GM21529 (cell line): ENCODE results near the gene PCDH9.
A peak's percentile ranks its signal among the peaks of the same experiment; 100 is the strongest.

Source experiments
- ATAC-seq: cut with Tn5 transposase; IDR thresholded peaks from one replicate; pipeline ENCODE4 v1.9.1; 2021; ENCODE audit not compliant: unreplicated experiment

PCDH9 gene

DNA sequence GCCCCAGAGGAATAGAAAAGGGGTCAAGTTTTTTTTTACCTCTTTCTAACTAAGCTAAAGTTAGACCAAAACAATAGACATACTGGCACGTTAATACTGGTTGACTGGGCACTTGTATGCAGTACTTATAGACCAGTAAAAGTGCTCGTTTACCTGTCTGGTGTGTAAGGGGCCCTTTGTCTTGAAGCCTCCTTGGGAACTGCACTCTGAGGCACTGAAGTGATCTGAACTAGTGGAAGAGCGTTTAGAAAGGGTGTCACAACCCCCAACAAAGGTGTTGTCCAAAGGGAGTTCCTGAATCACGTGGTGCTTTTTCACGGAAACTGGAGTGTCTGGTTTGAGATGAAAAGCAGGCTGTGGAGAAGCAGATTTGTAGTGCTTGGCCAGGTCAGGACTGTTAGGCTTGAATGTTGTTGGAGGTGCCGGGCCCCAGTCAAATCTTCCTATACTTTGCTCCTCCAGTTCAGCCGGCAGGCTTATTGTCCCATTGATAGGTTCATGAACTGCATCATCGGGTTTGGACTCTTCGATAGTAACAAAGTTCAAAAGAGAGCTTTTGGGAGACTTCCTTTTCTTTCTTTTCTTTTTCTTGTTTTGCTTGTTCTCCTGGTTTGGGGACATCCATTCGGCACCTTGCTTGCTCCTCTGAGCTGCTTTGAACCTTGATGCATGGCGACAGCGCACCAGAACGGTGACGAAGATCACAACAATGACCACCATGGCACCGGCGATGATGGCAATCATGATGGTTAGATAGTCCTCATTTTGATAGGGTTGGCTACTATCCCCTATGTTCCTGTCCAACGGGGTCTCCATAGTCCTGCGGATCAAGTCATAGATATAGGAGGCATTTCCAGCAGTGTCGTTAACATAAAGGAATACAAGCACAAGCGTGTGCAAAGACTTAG is 4.6 kb downstream of the PCDH9 start:
- ATAC-seq = no peak

DNA sequence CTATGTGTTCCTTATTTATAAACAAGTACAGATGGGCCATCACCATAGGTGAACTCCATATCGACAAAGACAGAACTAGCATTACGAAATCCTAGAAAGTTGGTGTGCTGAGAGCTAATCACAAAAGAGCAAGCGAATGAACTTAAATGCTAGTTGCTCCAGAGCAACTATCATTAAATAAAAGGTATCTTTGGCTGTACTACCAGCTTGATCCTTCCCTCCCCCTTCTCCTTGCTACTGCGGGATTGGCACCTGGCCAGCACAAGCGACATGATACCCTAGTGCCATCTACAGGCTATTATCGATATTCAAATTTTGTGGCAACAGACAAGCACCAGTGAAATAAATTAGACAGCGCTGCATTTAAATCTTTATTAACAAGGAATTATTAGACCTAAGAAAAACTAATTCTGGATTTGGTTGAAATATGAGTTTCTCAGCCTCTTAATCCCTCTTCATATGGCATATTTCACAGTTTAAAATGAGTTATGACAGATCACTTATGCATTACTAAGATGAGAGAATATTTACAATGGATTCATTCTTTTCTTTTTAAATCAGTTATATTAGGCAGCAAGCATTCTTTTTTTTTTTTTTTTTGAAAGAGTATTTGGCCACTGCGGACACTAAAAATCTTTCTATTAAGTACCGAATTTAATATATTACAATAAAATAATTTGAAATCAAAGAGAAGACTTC is 5.8 kb downstream of the PCDH9 start:
- peak; percentile 68 for ATAC-seq

DNA sequence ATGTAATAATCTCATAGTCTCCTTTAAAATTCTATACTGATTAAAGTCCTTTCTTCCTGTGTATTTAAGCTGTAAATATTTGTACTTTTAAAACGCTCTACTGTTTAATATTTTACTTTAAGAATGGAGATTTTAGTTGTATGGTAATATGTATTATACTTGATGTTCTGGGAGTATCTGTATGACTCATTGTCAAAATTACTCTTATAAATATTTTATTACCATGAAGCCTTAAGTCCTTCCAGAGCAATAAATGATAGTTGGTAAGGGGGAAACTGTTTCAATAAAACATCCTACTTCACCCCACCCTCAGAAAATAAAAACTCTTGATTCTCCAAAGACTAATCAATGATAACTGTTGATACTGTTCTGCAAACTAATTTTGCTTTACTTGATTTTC is 6.4 kb downstream of the PCDH9 start:
- no peak for ATAC-seq

DNA sequence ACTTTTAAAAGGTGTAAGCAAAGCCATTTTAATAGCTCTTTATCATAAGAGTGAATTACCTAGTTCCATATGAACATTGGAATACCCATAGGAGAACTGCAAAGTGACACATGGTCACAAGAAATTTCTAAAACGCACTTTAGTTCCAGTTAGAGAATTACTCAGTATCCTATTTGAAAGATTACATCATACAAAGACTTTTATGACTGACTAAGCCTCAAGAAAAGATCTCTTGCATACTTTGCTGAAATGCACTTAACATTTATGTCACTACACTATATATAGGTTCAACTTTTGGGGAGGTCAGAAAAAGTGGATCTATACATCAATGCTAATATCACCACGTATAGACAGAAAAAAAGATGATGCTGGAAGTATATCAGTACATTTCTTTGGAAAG is 7.1 kb downstream of the PCDH9 start:
- ATAC-seq = no peak

DNA sequence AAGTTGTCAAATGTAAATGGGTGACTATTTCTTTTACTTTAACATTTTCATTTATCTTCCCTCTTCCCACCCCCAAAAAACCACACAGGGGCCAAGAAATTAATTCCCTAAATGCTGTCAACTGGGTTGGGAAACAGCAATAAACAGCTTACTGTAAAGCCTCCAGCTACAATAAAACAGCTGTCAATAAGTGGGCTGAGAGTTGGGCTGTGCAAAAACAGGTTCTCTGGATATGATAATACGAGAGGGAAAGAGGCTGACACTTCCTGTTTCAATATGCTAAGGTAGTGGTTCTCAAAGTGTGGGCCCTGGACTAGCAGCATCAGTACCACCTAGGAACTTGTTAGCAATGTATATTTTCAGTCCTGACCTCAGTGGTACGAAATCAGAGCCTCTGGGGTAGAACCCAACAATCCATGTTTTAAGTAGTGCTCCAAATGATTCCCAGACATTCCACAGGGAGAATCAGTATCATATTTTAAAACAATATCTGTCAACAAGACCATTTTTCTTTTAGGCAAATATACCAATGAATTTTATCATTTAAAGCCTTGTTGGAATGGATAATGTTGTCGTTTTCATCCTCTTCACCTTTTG is 8.4 kb downstream of the PCDH9 start:
- no peak for ATAC-seq

DNA sequence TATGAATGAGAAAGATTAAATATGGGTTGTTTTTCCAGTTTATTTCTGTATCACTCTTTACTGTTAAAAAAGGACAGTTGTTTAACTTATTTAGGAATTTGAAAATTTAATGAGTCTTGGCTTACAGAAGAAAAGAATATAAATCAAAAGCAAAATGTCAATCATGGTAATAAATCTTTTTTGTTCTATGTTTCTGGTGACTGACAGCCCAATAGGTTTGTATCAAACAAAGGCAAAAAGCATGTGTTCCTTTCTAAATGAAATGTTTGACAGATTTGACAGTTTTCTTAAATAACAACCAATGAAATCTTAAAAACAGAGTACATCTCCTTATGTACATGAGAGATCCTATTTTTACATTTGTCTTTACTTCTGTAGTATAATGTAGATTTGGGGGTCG is 11.0 kb downstream of the PCDH9 start:
- no peak for ATAC-seq

DNA sequence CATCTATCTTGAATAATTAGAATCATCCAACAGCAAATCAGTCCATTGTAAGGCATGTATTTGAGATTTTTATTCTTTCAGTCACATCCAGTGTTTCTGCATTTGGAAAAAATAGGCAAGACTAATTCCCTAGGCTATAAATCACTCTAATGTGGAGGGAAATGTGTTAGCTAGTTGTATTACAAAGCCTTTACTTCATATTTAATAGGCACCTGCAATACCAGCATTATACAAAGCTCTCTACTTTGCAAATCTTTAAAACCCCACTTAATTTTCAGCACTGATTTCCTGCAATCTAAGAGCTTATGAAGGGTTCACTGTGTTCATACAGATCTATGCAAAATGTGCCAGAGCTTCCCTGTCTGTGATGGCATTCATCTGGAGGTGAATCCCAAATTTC is 12.3 kb downstream of the PCDH9 start:
- ATAC-seq = no peak

DNA sequence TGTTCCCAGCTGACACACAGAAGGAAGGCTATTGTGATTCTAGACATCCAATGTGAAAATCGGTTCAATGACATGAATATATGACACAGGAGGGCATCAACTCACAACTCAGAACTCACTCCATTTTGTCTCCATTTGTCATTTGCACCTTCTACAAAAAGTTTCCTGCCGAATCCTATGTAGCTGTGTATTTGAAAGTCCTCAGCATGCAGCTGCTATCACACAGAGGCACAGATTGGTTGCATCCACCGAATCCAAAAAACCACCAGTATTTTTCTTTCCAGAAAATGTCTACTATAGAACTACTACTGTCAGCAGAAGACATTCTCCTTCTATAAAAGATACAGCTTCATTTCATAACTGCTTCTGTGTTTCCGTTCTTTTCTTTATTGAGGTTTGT is 13.3 kb downstream of the PCDH9 start:
- ATAC-seq = no peak

DNA sequence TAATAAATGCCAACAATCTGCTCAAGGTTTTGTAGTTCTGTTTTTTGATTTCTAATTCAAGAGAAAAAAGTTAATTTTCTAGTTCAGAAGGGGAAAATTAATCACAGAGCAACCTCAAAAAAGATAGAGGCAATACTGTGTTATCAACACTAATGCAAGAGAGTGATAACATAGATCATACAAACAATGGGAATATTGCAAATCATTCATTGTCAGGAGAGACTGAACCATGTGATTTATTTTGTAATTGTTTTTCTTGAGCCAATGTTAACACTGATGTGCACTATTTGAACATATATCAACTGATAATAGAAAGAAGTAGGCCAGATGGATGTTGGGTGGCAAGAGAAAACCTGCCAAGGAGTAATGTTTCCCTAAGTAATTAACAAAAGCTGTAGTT is 19.9 kb downstream of the PCDH9 start:
- ATAC-seq = no peak

DNA sequence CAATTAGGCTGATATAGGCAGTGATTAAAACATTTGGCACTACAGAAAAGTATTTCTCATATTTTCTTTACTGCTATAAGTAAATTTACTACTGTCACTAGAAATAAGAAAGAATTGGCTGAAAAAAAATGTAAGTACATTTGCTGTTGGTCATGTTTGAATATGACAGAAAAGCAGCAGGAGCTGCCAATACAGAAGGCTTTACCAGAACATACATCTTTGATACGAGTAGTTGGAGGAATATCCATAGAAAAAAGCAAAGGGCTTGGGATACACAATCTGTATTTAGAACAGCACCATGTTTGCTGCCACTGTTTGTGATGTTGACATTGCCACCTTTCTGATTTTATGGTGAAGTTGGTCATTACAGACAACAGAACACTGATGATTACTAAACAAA is 21.6 kb downstream of the PCDH9 start:
- ATAC-seq = no peak

DNA sequence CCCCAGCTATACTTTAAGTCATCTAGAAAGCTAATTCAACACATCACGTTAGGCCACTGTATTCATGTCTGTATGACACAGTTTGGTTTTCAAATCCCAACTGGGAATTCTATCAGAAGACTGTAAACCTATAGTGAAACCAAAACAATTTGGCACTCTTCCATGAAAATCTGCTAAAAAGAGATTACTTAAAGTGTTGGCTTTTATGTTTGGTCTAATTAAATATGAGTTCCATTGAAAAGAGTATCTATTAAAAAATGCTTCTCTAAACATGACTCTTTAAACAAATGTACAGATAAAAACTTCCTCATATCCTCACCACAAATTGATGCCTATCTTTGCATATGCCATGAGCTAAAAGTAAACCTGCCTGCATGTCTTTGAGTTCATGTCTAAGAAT is 25.4 kb downstream of the PCDH9 start:
- no peak for ATAC-seq

DNA sequence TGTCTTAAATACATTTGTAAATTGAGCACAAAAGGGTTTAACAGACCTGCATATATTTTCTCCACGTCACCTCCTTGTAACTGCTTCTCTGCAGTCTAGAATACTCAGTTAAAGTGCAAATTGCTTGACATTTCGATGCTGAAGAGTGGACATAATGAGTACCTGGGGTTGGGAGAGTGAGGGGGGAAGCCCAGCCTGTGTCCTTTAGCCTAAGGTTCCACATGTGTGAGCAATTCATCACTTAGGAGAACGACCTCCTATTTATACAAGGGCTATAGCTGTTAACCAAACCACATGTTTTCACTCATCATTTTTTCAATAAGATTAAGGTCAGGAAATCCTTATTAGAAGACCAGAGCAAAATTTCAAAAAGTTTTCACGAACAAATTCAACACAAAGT is 29.5 kb downstream of the PCDH9 start:
- ATAC-seq = no peak

DNA sequence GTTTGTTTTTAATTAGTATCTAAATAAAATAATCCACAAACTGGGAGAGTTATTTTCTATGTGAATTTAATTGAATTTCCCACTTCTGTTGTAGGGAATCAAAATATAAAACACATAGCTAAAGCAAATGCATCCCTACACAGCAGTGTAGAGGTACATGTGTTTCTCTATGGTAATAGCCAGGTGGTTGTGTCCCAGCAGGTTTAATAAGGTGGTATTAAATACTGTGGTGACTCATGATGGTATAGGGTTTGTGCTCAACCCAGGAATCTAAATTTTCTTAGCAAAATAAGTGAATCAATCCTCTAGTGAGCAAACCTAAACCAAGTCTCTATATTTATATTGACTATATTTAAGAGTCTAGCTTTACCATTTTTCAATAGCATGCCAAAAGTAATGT is 30.0 kb downstream of the PCDH9 start:
- no peak for ATAC-seq

DNA sequence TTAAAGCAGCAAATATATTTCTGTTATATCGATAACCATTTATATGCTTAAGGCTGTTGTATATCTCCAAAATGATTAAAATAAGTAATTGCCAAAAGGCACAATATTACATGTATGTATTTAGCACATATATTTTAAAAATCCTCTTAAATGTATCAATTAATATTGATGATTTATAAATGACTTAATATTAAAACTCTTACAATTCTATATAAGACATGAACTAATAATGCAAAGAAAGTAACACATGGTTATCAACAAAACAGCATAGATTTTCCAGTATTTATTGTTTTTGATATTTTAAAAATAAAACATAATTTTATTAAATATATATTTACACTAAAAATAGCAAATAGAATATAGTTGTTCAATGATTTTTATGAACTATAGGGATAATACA is 32.4 kb downstream of the PCDH9 start:
- no peak for ATAC-seq

DNA sequence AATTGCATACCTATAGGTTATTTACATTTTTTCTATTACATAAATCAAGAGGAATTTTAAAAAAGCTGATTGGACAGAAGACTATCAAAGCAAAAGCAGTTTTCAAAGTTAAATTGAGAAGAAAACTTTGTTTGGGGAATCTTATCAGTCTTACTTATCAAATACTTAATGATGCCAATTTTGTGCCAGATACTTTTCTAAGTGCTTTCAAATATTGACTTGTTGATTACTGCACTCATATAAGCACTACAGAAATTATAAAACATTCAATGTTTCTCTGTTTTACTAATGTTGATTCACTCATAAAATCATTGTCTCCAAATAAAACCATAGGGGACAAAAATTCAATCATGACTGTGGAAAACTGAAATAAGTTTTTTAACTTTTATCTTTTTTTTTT is 36.2 kb downstream of the PCDH9 start:
- ATAC-seq = no peak

DNA sequence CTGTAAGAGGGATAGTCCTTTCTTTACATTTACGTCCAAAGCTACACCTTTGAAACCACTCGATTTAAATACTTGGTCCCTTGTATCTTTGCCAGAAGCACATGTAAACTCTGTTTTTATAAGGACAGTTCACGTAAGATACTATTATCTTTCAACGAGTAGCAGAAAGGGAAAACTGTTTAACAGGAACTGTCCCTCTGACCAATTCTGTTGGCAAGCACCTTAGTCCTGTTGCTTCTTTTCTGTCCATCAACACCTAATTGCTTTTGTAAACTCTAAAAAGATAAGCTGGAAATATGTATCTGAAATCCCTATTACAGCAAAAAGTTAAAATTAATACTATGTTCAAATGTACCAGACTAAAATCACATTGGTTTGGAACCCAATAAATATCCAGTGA is 37.4 kb downstream of the PCDH9 start:
- ATAC-seq = no peak

DNA sequence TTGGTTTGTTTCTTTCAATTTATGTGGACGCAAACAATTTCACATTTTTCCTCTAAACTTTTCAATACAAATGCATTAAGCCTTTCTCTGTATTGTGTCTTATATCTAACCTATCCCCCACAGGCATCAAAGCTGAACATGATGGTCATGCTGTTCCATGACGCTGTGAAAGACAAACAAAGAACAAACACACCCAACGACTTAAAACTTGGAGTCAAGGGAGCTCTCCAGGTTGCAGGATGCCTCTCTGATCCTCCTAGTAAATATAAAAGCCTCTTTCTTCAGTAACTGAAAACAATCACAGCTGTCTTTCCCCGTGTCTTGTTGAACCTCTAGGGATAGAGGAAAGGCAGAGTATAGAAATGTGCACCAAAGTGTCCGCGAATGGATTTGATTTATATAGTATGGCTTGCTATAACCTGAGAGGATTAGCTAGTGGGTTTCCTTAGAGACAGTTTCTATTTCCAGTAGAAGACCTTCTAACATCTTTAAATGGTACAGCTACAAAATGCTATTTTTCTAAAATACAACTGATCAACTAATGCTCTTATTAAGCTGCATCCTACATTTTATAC is 43.1 kb downstream of the PCDH9 start:
- ATAC-seq = no peak

DNA sequence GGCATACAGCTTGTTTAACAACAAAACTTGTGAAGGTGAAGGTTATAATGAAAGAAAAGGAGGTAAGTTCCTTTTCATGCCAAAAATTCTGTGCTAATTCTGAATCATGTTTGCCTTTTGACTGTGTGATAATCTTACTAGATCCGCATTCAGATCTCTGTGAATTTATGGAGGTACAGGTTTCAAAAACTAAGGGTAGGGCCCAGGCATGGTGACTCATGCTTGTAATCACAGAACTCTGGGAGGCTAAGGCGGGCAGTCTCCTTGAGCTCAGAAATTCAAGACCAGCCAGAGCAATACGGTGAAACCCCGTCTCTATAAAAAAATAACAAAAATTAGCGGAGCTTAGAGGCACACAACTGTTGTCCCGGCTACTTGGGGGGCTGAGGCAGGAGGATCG is 45.9 kb downstream of the PCDH9 start:
- ATAC-seq = no peak

DNA sequence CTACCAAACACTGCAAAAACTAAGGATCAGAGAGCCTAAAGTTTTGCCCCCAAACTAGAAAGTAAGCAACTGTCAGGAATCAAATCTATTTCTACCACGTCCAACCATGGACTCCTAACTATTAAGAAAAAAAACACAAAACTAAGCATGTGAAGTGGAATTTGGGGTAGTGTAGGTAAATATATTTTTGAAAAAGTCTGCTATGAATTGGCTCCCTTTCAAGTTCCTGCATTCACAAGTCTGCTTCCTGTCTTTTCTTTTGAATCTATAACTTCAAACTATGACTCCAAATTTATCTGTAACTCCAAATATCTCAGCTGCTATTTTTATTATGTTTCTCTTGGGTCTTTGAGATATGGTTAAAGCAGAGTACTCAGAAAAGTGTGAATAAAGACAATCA is 47.0 kb downstream of the PCDH9 start:
- ATAC-seq = no peak

DNA sequence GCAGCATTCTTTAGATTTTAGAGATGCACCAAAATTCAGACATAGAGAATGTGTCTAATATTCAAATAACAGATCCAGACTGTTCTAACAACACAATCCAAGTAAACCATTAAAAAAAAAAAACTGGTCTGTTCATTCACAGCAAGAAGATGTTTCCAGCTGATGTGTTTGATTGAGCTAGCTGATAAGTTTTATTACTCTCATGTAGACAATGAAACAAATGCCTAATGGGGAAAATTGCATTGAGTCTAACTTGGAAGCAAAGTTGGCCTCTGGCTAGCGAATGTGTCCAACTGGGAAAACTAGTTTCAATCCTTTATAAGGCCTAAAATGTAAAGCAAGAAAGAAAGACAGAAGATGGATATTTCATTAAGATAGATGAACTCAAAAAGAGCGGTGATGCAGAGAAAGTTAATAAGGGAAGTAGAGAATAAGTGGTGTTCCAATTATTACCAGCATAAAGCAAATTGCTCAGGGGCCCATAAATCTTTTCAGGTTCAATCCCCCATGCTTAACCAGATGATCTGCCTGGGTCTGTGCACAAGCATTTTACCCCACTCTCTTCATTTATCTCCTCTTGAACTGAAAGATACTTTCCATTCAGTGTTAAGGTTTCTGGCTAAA is 54.2 kb downstream of the PCDH9 start:
- ATAC-seq = no peak

DNA sequence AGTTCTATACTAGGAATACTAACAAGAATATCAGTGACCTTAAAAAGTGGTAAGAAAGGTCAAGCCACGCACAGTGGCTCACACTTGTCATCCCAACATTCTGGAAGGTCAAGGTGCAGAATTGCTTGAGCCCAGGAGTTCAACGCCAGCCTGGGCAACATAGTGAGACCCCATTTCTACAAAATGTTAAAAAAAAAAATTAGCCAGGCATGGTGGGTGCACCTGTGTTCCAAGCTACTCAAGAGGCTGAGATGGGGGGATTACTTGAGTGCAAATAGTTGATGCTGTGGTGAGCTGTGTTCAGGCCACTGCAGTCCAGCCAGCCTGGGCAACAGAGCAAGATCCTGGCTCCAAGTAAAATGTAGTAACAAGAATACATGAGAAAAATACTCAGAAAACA is 61.8 kb downstream of the PCDH9 start:
- ATAC-seq = no peak
